ENCODE data around the gene ERGIC3.

ERGIC3 gene

GRCh38 chr20:35600993-35601973, 59.4 kb downstream of the ERGIC3 start:
- H3K27ac Mint-ChIP-seq: no peak overlapping the region
- H3K9me3 Mint-ChIP-seq: no peaks in the 10 kb centered on the region
- peak; percentile 72 for DNase-seq (ENCODE audit: low spot score)
- no peaks in the 10 kb centered on the region for H3K36me3 Mint-ChIP-seq (ENCODE audit: low read depth)
- H3K27me3 Mint-ChIP-seq (ENCODE audit: low read depth): peaks cover 53% of the 10 kb centered on the region
- H3K4me3 Mint-ChIP-seq: peak overlapping the region; percentile 74
- peaks cover 3% of the 10 kb centered on the region for H3K4me1 Mint-ChIP-seq (ENCODE audit: low read depth)

DNA sequence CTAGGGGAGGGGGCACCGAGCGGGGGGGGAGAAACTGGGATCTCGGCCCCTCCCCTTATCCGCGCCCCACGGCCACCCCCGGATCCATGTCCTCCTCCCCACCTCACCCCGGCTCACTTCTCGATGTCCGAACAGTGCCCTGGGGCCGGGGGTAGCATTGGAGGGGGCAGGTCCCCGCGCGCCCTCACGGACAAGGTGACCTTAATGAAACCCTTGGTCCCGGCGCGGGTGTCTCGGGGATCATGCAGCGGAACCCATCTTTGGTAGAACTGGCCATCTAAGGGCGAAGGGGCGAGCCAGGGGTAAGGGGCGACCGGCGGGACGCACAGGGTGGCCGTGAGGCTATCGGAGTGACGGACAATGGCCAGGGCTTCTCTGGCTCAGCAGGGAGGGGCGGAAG, 60.1 kb downstream of the ERGIC3 start:
- H3K27me3 Mint-ChIP-seq (ENCODE audit: low read depth): peaks cover 47% of the 10 kb centered on the region
- H3K4me3 Mint-ChIP-seq: no peak overlapping the region
- H3K4me1 Mint-ChIP-seq (ENCODE audit: low read depth): peaks cover 5% of the 10 kb centered on the region
- no peak overlapping the region for H3K27ac Mint-ChIP-seq
- no peak for DNase-seq (ENCODE audit: low spot score)
- no peaks in the 10 kb centered on the region for H3K9me3 Mint-ChIP-seq
- H3K36me3 Mint-ChIP-seq (ENCODE audit: low read depth): no peaks in the 10 kb centered on the region

DNA sequence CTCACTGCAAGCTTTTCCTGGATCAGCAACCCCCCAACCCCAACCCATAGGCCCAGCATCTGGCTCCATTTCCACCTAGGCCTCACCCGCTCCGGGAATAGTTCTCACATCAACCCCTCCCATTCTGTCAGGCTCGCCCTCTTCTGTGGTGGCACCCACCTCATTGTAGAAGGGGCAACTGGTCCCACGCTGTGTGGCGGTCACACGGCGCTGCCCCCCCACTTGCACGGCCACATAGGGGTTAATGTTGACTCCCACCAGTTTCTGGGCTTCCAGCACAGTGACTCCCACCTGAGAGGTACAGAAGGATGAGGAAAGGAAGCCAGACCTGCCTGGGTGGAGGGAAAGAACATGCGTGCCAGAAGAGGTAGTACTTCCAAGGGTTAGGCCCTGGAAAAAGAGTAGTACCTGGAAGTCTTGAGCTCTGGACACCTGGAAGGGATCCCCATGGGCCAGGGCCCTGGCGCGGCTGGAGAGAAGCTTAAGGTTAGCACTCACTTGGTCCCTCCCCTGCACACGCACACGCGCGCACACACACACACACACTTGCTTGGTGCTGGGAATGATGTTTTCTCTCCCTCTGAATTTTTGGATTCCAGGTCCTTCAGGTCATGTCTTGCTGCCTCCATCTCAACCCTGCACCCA, 61.1 kb downstream of the ERGIC3 start:
- no peaks in the 10 kb centered on the region for H3K36me3 Mint-ChIP-seq (ENCODE audit: low read depth)
- no peak overlapping the region for H3K4me3 Mint-ChIP-seq

GRCh38 chr20:35603695-35604448, 62.0 kb downstream of the ERGIC3 start:
- Mint-ChIP-seq H3K9me3 (no peaks in the 10 kb centered on the region), H3K4me3 (no peak overlapping the region), H3K27me3 (ENCODE audit: low read depth) (peaks cover 29% of the 10 kb centered on the region), H3K27ac (no peak overlapping the region), H3K4me1 (ENCODE audit: low read depth) (peaks cover 6% of the 10 kb centered on the region), H3K36me3 (ENCODE audit: low read depth) (no peaks in the 10 kb centered on the region)
- no peak for DNase-seq (ENCODE audit: low spot score)

More for the DNA sequence above, 61.1 kb downstream of the ERGIC3 start:
- Mint-ChIP-seq H3K27me3 (ENCODE audit: low read depth) (peaks cover 37% of the 10 kb centered on the region), H3K4me1 (ENCODE audit: low read depth) (peaks cover 6% of the 10 kb centered on the region), H3K27ac (no peak overlapping the region), H3K9me3 (no peaks in the 10 kb centered on the region)
- DNase-seq (ENCODE audit: low spot score): no peak

GRCh38 chr20:35604449-35604747, 62.5 kb downstream of the ERGIC3 start:
- Mint-ChIP-seq H3K27me3 (ENCODE audit: low read depth) (peaks cover 25% of the 10 kb centered on the region), H3K9me3 (no peaks in the 10 kb centered on the region), H3K36me3 (ENCODE audit: low read depth) (no peaks in the 10 kb centered on the region), H3K4me3 (no peak overlapping the region), H3K4me1 (ENCODE audit: low read depth) (peaks cover 6% of the 10 kb centered on the region), H3K27ac (no peak overlapping the region)
- no peak for DNase-seq (ENCODE audit: low spot score)

GRCh38 chr20:35606127-35606526, 64.2 kb downstream of the ERGIC3 start:
- H3K27me3 Mint-ChIP-seq (ENCODE audit: low read depth): peaks cover 13% of the 10 kb centered on the region
- no peak for DNase-seq (ENCODE audit: low spot score)
- H3K36me3 Mint-ChIP-seq (ENCODE audit: low read depth): no peaks in the 10 kb centered on the region
- H3K4me3 Mint-ChIP-seq: no peak overlapping the region
- H3K27ac Mint-ChIP-seq: no peak overlapping the region
- H3K9me3 Mint-ChIP-seq: no peaks in the 10 kb centered on the region
- peaks cover 3% of the 10 kb centered on the region for H3K4me1 Mint-ChIP-seq (ENCODE audit: low read depth)
